Mucosa of stomach (tissue), 1 donor: ENCODE data around the gene ZDHHC7.

Experiments
- H3K27me3 ChIP-seq: one replicate; pipeline ENCODE4 v1.7.0; 2013; ENCODE audit warnings: mild to moderate bottlenecking, low read length; ENCODE audit not compliant: control insufficient read depth, insufficient read depth
- H3K36me3 ChIP-seq: one replicate; pipeline ENCODE4 v1.7.0; 2013; ENCODE audit warnings: low read length; ENCODE audit not compliant: control insufficient read depth, insufficient read depth
- H3K4me1 ChIP-seq: one replicate; pipeline ENCODE4 v1.7.0; 2013; ENCODE audit warnings: mild to moderate bottlenecking, low read length; ENCODE audit not compliant: control insufficient read depth, insufficient read depth
- H3K4me3 ChIP-seq: one replicate; pipeline ENCODE4 v1.7.0; 2013; ENCODE audit warnings: low read length
- H3K9ac ChIP-seq: one replicate; pipeline ENCODE4 v1.7.0; 2013; ENCODE audit warnings: mild to moderate bottlenecking, low read length, moderate library complexity
- H3K9me3 ChIP-seq: one replicate; pipeline ENCODE4 v1.7.0; 2013; ENCODE audit warnings: mild to moderate bottlenecking, low read length, moderate library complexity; ENCODE audit not compliant: control insufficient read depth
- donor health status: Pancreatic carcinoma.

The ZDHHC7 gene

GRCh38 chr16:84999200-84999599 lies 12.1 kb downstream of the ZDHHC7 start:
- Histone ChIP-seq H3K4me1 (peaks cover 84% of the 10 kb centered on the region), H3K4me3 (no peak overlapping the region), H3K9ac (peak overlapping the region; percentile 64), H3K27me3 (no peaks in the 10 kb centered on the region), H3K9me3 (no peaks in the 10 kb centered on the region), H3K36me3 (peaks cover 7% of the 10 kb centered on the region)

GRCh38 chr16:84996365-84996764 lies 15.0 kb downstream of the ZDHHC7 start:
- Histone ChIP-seq H3K27me3 (no peaks in the 10 kb centered on the region), H3K9ac (peak overlapping the region; percentile 67), H3K4me3 (no peak overlapping the region), H3K9me3 (no peaks in the 10 kb centered on the region), H3K36me3 (peaks cover 13% of the 10 kb centered on the region), H3K4me1 (peaks cover 83% of the 10 kb centered on the region)

DNA sequence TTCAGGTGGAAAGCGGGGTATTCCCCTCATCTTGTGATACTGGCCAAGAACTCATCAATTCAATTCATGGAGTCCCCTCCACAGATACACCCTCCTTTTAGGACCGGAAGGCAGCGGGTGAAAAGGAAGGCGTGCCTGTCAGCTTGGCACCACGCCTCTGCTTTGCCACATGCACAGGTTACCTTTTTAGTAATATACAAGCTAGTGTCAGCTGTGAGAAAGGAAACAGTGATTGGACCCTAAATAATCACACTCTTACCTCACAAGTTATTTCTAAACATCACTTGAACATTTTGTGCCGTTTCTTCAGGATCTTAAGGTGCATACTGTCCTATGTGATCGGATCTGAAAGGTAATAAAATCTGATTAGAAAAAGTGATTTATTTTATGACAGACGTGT lies 15.7 kb downstream of the ZDHHC7 start:
- Histone ChIP-seq H3K9ac (peak overlapping the region; percentile 67), H3K4me1 (peaks cover 81% of the 10 kb centered on the region), H3K4me3 (no peak overlapping the region), H3K27me3 (no peaks in the 10 kb centered on the region), H3K9me3 (no peaks in the 10 kb centered on the region), H3K36me3 (peaks cover 13% of the 10 kb centered on the region)

DNA sequence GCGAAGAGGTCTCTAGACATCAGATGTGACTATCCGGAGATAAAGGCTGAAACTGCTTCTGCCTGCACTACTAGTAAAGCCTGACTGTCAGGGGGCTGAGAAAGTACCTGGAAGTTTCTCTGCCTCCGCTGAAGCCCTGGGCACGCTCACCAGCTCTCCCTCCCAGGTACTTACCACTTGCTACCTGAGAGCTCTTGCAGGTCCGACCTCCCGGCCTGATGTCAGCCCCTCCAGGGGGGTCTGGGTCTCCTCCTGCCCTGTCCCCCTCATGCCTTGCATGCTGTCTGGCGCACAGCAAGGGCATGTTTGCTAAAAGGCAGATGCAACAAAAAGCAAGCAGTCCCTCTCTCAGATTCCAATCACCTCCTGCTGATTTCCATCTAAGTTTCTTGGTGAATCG lies 17.4 kb downstream of the ZDHHC7 start:
- peak overlapping the region; percentile 59 for H3K9ac ChIP-seq

DNA sequence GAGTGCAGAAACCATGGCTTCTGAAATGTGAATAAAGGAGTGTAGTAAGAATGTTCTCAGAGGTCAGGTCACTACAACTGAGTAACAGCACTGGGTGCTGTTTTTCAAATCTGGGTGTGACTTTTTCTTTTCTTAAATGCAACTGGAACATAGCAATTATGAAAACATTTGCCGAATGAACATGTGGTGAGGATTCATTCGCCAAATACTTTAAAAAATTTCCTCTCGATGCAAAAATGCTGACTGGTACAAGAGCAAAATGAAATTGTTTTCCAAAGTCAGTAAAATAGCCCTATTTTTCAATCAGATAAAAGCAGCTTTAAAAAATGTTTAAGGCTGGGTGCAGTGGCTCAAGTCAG lies 18.6 kb downstream of the ZDHHC7 start:
- Histone ChIP-seq H3K27me3 (no peaks in the 10 kb centered on the region), H3K9me3 (no peaks in the 10 kb centered on the region), H3K9ac (peak overlapping the region; percentile 24), H3K36me3 (peaks cover 35% of the 10 kb centered on the region), H3K4me3 (no peak overlapping the region), H3K4me1 (peaks cover 79% of the 10 kb centered on the region)

More for the DNA sequence above, 17.4 kb downstream of the ZDHHC7 start:
- Histone ChIP-seq H3K27me3 (no peaks in the 10 kb centered on the region), H3K4me1 (peaks cover 82% of the 10 kb centered on the region), H3K36me3 (peaks cover 26% of the 10 kb centered on the region), H3K4me3 (no peak overlapping the region), H3K9me3 (no peaks in the 10 kb centered on the region)

- H3K27me3 ChIP-seq = no peaks in the 10 kb centered on the region
- peaks cover 48% of the 10 kb centered on the region for H3K36me3 ChIP-seq
- H3K9me3 ChIP-seq = no peaks in the 10 kb centered on the region
- H3K9ac ChIP-seq = no peak overlapping the region
- peaks cover 81% of the 10 kb centered on the region for H3K4me1 ChIP-seq
- no peak overlapping the region for H3K4me3 ChIP-seq
Observed at GRCh38 chr16:84990782-84991181, 20.6 kb downstream of the ZDHHC7 start.

DNA sequence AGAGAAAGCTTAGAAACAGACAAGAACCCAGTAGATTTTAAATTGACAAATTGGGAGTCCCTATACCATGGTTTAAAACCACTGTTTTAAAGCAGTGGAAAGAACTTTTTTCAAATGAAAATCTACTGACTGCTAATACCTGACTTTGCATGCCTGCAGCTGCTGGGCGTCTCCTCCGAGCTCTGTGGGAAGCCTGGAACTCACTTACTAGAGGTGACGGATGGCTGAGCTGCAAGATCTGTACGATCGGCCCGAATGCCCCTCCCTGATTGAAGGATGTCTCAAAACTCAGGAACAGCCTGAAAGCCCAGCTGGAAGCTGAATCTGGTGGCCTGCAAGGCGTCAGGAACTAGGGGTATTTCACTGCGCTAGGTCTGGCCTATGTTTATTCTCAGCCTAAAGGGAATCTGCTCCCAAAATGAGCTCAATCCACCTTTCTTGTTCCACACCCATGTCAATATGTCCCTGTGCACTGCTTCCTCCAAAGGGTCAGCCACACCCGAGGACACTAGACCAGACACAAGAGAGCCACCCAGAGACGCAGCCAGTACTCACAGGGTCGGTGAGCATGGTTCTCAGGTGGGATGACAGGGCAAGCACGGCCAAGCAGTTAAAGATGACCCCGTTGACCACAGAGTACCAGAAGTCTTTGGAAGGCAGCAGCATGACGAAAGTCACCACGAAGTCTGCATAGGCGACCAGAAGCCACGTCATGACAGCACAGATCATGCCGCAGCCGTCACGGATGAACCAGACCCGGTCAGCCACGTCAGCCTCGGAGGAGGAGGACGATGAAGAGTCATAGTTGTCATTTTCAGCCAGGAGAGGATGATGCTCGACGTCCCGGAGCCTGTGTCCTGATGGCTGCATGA lies 21.4 kb downstream of the ZDHHC7 start:
- H3K9me3 ChIP-seq = no peaks in the 10 kb centered on the region
- peaks cover 47% of the 10 kb centered on the region for H3K36me3 ChIP-seq
- H3K27me3 ChIP-seq = no peaks in the 10 kb centered on the region
- no peak overlapping the region for H3K9ac ChIP-seq
- peaks cover 81% of the 10 kb centered on the region for H3K4me1 ChIP-seq
- no peak overlapping the region for H3K4me3 ChIP-seq

DNA sequence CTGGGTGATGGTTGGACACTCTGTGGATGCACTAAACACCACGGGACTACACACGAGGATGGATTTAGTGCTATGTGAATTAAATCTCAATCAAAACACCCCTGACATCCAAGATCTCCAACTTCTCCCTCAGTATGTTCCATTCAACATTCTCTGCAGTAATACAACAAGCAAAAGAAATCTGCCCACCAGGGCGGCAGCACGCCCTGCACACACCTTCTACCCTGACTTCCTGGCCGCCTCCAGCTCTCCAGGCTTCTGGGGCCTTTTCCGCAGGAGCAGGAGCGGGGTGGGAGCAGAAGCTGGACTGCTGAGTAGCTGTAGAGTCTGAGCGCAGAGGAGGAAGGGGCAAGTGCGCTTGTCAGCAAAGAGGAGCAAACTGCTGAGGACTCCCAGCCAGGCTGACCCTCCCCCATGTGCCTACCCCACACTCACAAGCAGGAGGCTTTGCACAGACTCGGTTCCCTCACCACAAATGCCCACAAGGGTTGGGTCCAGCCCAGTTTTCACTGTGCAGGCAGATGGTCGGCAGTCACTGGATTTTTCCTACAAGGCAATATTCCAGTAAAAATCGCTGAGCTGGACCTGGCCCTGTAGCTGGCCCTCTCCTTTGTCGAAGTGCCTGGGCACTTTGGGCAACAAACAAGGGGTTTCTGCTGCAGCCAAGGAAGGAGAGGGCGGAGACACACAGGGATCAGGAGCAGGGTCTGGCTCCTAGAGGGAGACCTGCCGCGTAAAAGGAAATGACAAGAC lies 22.8 kb downstream of the ZDHHC7 start:
- H3K4me1 ChIP-seq = peaks cover 81% of the 10 kb centered on the region
- H3K36me3 ChIP-seq = peaks cover 44% of the 10 kb centered on the region
- H3K27me3 ChIP-seq = no peaks in the 10 kb centered on the region
- no peak overlapping the region for H3K9ac ChIP-seq
- H3K4me3 ChIP-seq = no peak overlapping the region
- H3K9me3 ChIP-seq = no peaks in the 10 kb centered on the region

DNA sequence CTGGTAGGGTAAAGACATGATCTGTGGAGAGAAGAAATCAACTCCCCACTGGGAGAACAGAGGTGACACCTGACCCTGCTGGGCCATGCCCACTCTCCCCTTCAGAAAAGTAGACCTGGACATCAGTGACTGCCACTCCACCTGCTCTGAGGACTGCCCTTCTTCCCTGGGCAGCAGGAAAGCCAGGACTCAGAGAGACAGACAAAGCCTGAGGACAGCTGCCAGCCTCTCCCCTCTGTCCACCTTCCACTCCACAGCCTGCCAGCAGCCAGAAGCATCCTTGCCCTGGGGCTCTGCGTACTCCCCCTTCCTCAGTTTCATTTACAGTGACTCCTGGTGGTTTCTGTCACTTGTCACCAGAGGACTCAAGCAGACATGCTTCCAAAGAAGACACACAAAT lies 24.5 kb downstream of the ZDHHC7 start:
- Histone ChIP-seq H3K27me3 (no peaks in the 10 kb centered on the region), H3K9ac (peak overlapping the region; percentile 52), H3K4me1 (peaks cover 79% of the 10 kb centered on the region), H3K9me3 (no peaks in the 10 kb centered on the region), H3K4me3 (no peak overlapping the region), H3K36me3 (peaks cover 44% of the 10 kb centered on the region)

DNA sequence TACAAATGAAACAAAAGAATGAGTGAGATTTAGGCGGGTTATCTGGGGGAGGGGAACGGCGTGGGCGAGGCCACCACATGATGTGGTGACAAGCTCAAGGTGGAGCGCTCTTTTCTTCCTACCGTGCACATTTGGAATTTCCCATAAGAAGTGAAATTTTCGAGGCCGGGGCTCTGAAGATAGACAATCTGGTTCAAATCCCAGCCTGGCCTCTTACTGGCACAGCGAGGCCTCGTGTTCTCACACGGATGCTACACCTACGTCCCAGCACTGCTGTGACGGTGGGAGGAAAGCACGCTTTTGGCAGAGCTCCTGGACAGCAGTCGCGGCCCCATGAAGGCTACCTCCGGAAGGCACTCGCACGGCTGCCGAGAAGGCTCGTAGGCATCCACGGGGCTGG lies 25.2 kb downstream of the ZDHHC7 start:
- H3K27me3 ChIP-seq = no peaks in the 10 kb centered on the region
- peak overlapping the region; percentile 52 for H3K9ac ChIP-seq
- no peaks in the 10 kb centered on the region for H3K9me3 ChIP-seq
- peak overlapping the region; percentile 1 for H3K4me3 ChIP-seq
- peaks cover 45% of the 10 kb centered on the region for H3K36me3 ChIP-seq
- H3K4me1 ChIP-seq = peaks cover 80% of the 10 kb centered on the region

- Histone ChIP-seq H3K4me1 (peaks cover 81% of the 10 kb centered on the region), H3K27me3 (no peaks in the 10 kb centered on the region), H3K9me3 (no peaks in the 10 kb centered on the region), H3K9ac (peak overlapping the region; percentile 52), H3K36me3 (peaks cover 50% of the 10 kb centered on the region), H3K4me3 (no peak overlapping the region)
Observed at GRCh38 chr16:84985079-84986065, 26.0 kb downstream of the ZDHHC7 start.
